Measurements from ENCODE around the gene FAU. TPM values are rescaled to one million over a fixed set of nuclear protein-coding genes. Genes with fewer than 3 reads are reported as not detected.

FAU gene
- 851 to 1,044 TPM (median 965 TPM) in 5 replicates for total RNA-seq (2022; extraction: Qiagen RNA extraction; ENCODE audit: low read depth)

GRCh38 chr11:65121865-65122696 lies at the start of gene FAU, which contains the start of gene MRPL49:
TSS of gene FAU (minus strand) at chr11:65122134. CDS start at chr11:65121813, 321 bp downstream.
TSS of gene MRPL49 (plus strand) at chr11:65122321. CDS start at chr11:65122347, 26 bp downstream.

DNA sequence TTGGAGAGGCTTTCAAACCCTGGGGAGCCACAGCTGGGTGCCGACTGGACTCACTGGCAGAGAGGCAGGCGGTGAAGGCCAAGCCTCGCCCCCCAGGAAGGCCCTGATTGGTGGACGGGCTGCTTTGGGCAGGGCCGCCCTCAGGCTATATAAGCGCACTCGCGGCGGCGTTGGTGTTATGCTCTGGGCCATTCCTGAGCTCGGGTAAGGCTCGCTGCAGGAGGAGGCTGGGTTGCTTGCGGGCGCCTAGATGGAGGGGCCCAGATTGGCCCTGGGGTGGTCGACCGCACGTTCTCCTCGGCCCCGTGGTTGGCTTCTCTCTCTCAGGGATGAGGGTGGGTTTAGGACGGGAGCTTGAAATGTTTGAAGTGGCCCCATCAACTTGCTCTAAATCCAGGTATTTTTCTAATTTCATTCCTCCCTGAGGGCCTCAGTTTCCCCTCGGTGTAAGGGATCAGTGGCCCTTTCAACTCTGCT lies 48.2 kb upstream of the FAU start, which contains the start of gene SPDYC:
Gene SPDYC (plus strand): TSS at position 176 of the 477 bp plus-strand sequence. CDS start 1,125 bp downstream, outside the sequence.

GRCh38 chr11:65134240-65134951 lies 12.5 kb upstream of the FAU start, which contains the start of gene SYVN1:
TSS of gene SYVN1 (minus strand) at chr11:65134519. CDS start at chr11:65133601, 918 bp downstream.

DNA sequence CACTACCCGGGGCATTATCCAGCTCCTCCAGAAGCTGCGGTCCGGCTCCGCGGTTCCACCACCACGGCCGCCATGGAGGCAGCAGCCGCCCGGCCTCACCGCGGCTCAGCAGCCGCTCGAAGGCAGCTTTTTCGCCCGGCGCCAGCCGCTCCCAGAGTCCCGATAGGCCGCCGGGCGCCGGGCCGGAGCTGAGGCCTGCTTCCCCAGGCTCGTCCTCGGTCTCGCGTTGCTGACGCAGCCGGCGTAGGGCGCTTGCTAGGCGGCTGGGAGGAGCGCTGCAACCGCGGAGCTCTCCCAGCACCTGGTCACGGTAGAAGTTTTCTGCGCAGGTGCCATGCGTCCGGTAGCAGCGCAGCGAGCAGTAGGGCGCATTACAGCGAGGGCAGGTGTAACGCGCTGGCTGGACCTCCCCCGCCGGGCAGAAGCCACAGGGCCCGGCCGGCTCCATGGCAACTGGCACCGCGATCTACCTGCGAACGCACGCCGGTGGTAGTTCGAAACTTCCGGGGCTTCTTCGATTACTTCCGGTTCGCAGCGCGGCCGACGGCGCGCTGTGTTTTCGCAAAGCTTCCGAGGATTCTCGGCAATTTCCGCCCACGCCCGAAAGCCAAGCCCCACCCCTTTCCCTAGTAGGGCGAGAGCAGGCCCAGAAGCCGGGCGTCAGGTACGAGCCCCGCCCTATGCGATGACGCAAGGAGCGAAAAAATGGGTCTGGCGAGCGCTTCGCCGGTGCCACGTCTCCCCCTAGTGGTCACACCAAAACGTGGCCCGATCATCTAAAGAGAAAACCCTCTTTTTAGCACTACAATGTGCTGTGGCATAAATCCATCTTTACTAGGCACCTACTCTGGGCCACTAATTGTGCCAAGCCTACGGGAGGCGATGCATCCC lies 4.5 kb downstream of the FAU start, which contains the start of gene ZNHIT2:
Gene ZNHIT2 (minus strand): TSS at position 496 of the 891 bp plus-strand sequence. CDS start 48 bp downstream, at position 448.

DNA sequence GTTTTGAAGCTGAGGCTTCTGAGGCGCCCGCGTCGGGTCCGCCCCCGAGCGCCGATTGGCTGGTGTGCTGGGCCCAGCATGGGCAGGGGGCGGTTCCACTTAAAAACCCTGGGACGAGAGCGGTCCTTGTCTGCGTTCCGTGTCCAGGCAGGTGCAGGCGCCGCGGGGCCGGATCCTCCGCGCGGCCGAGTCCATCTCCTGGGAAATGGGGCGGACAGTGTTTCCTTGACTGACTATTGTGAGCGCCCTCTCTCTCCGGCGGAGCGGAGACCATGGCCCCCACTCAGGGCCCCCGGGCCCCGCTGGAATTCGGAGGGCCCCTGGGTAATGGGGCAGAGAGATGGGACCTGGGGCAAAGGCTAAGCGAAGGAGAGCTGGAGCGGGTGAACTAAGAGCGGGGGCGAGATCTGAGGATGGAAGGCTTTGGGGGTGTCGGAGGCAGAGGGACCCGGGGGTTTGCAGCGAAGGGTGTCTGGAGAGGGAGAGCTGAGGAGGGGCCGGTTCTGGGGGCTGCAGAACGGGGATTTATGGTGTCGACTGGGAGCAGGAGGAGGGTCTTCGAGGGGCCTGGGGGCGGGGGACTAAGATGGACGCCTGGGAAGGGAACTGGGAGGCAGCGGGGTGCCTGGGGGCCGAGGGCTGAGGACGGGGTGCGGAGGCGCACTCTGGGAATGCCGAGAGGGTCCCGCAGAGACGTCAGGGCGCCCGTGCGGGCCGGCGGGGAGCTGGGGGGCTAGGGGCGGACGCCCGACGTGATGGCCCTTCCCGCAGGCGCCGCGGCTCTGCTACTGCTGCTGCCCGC lies 10.0 kb downstream of the FAU start, which contains the start of gene TM7SF2:
Gene TM7SF2 (plus strand): TSS at position 129 of the 802 bp plus-strand sequence. CDS start 144 bp downstream, at position 273.

DNA sequence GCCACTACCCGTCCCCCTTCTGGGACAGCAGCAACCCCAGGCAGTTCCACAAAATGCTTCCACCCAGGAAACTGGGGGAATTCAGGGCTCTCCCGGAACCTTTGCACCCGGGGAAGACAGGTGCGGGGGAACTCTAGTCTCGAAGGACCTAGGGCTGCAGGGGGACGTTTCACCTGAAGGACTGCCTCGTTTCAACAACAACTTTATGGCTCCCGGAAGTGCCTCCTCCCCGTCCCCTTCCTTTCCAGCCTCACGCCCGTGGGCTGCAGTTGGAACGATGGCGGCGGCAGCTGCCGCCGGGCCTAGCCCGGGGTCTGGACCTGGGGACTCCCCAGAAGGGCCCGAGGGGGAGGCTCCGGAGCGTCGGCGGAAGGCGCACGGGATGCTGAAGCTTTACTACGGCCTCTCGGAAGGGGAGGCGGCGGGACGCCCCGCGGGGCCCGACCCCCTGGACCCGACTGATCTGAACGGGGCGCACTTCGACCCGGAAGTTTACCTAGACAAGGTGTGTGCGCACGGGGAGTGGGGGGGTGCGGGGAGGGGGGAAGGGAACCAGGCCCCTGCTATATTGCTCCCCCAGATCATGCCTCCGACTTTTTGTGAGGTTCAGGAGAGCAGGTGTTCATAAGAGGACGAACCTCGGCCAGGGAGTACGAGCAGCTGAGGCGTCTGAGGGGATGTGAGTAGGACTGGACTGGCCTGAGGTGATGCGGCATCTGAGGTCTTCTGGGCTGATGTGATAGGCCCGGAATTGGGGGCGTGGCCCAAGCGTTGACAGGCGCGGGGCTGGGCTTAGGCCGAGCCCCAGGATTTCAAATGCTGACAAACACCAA lies 25.7 kb downstream of the FAU start, which contains the start of gene VPS51:
Gene VPS51 (plus strand): TSS at position 241 of the 833 bp plus-strand sequence. CDS start 37 bp downstream, at position 278.

GRCh38 chr11:65083834-65084597 lies 37.9 kb downstream of the FAU start, which contains the start of the genes CDCA5 and ZFPL1:
TSS of gene CDCA5 (minus strand) at chr11:65084040. CDS start at chr11:65083978, 62 bp downstream.
TSS of gene ZFPL1 (plus strand) at chr11:65084222. CDS start at chr11:65084699, 477 bp downstream.

Other genes starting within 250 kb of the FAU start
- gene EHD1, start 243.5 kb downstream of the FAU start, total RNA-seq (2022; extraction: Qiagen RNA extraction; ENCODE audit: low read depth), result 108 to 167 TPM (median 145 TPM) in 5 replicates
- gene ATG2A, start 204.9 kb downstream of the FAU start, total RNA-seq (2022; extraction: Qiagen RNA extraction; ENCODE audit: low read depth), result 16.1 to 24.5 TPM (median 22.2 TPM) in 5 replicates
- 5.4 to 8.6 TPM (median 6.1 TPM) in 5 replicates for gene PPP2R5B, start 197.4 kb downstream of the FAU start, total RNA-seq (2022; extraction: Qiagen RNA extraction; ENCODE audit: low read depth)
- not detected in 5 replicates for gene GPHA2, start 186.2 kb downstream of the FAU start, total RNA-seq (2022; extraction: Qiagen RNA extraction; ENCODE audit: low read depth)
- 0.10 TPM in 1 of 5 replicates, not detected in the others for gene MAJIN, start 150.0 kb downstream of the FAU start, total RNA-seq (2022; extraction: Qiagen RNA extraction; ENCODE audit: low read depth)
- gene BATF2, start 125.2 kb downstream of the FAU start, total RNA-seq (2022; extraction: Qiagen RNA extraction; ENCODE audit: low read depth), result 0.71 to 1.3 TPM (median 1.1 TPM) in 5 replicates
- 158 to 190 TPM (median 185 TPM) in 5 replicates for gene ARL2, start 108.0 kb downstream of the FAU start, total RNA-seq (2022; extraction: Qiagen RNA extraction; ENCODE audit: low read depth)
- 22.8 to 24.5 TPM (median 23.7 TPM) in 5 replicates for gene SNX15, start 94.7 kb downstream of the FAU start, total RNA-seq (2022; extraction: Qiagen RNA extraction; ENCODE audit: low read depth)
- gene SAC3D1, start 80.9 kb downstream of the FAU start, total RNA-seq (2022; extraction: Qiagen RNA extraction; ENCODE audit: low read depth), result 32.2 to 54.3 TPM (median 50.2 TPM) in 5 replicates
- not detected in 5 replicates for gene NAALADL1, start 63.6 kb downstream of the FAU start, total RNA-seq (2022; extraction: Qiagen RNA extraction; ENCODE audit: low read depth)
- gene CDCA5, start 38.1 kb downstream of the FAU start, total RNA-seq (2022; extraction: Qiagen RNA extraction; ENCODE audit: low read depth), result 58.8 to 74.6 TPM (median 69.2 TPM) in 5 replicates
- gene ZFPL1, start 37.9 kb downstream of the FAU start, total RNA-seq (2022; extraction: Qiagen RNA extraction; ENCODE audit: low read depth), result 32.3 to 37.2 TPM (median 34.7 TPM) in 5 replicates
- gene VPS51, start 25.9 kb downstream of the FAU start, total RNA-seq (2022; extraction: Qiagen RNA extraction; ENCODE audit: low read depth), result 51.4 to 60.4 TPM (median 53.3 TPM) in 5 replicates
- gene TM7SF2, start 10.3 kb downstream of the FAU start, total RNA-seq (2022; extraction: Qiagen RNA extraction; ENCODE audit: low read depth), result 5.1 to 8.8 TPM (median 5.8 TPM) in 5 replicates
- 12.8 to 23.1 TPM (median 21.6 TPM) in 5 replicates for gene ZNHIT2, start 4.4 kb downstream of the FAU start, total RNA-seq (2022; extraction: Qiagen RNA extraction; ENCODE audit: low read depth)
- gene MRPL49, start 187 bp upstream of the FAU start, total RNA-seq (2022; extraction: Qiagen RNA extraction; ENCODE audit: low read depth), result 74.0 to 86.9 TPM (median 79.8 TPM) in 5 replicates
- gene SYVN1, start 12.4 kb upstream of the FAU start, total RNA-seq (2022; extraction: Qiagen RNA extraction; ENCODE audit: low read depth), result 34.7 to 49.8 TPM (median 46.9 TPM) in 5 replicates
- gene SPDYC, start 48.1 kb upstream of the FAU start, total RNA-seq (2022; extraction: Qiagen RNA extraction; ENCODE audit: low read depth), result not detected in 5 replicates
- 97.3 to 113 TPM (median 101 TPM) in 5 replicates for gene CAPN1, start 59.8 kb upstream of the FAU start, total RNA-seq (2022; extraction: Qiagen RNA extraction; ENCODE audit: low read depth)
- gene POLA2, start 139.8 kb upstream of the FAU start, total RNA-seq (2022; extraction: Qiagen RNA extraction; ENCODE audit: low read depth), result 13.5 to 16.6 TPM (median 15.0 TPM) in 5 replicates
- gene CDC42EP2, start 192.7 kb upstream of the FAU start, total RNA-seq (2022; extraction: Qiagen RNA extraction; ENCODE audit: low read depth), result 13.5 to 17.6 TPM (median 14.3 TPM) in 5 replicates
- gene DPF2, start 211.7 kb upstream of the FAU start, total RNA-seq (2022; extraction: Qiagen RNA extraction; ENCODE audit: low read depth), result 38.8 to 43.9 TPM (median 41.9 TPM) in 5 replicates
- gene TIGD3, start 232.6 kb upstream of the FAU start, total RNA-seq (2022; extraction: Qiagen RNA extraction; ENCODE audit: low read depth), result 0.72 to 1.1 TPM (median 0.91 TPM) in 5 replicates